ENCODE results near the gene CIDEC.

CIDEC gene

GRCh38 chr3:9879830-9880549 is at the start of gene CIDEC:
Gene CIDEC, minus strand, starts transcription at chr3:9880253. Its CDS starts 1,767 bp downstream, at chr3:9878486.
- DNase-seq, result no peak

GRCh38 chr3:9928158-9928557 is 48.1 kb upstream of the CIDEC start:
- no peak for DNase-seq

- no peak for DNase-seq
Observed at GRCh38 chr3:9918261-9919038, 38.4 kb upstream of the CIDEC start.

- DNase-seq, result no peak
Observed at GRCh38 chr3:9917820-9918219, 37.8 kb upstream of the CIDEC start.

GRCh38 chr3:9916734-9917680 is 37.0 kb upstream of the CIDEC start, which contains the start of gene IL17RC:
Gene IL17RC, plus strand, starts transcription at chr3:9917098. Its CDS starts 218 bp downstream, at chr3:9917316.
- DNase-seq, result no peak

- DNase-seq, result no peak
Observed at GRCh38 chr3:9916346-9916733, 36.3 kb upstream of the CIDEC start.

GRCh38 chr3:9915254-9916141 is 35.4 kb upstream of the CIDEC start:
- no peak for DNase-seq

- no peak for DNase-seq
Observed at GRCh38 chr3:9914559-9915253, 34.7 kb upstream of the CIDEC start.

- no peak for DNase-seq
Observed at GRCh38 chr3:9914011-9914410, 34.0 kb upstream of the CIDEC start.

- DNase-seq, result no peak
Observed at GRCh38 chr3:9913601-9914000, 33.5 kb upstream of the CIDEC start.

GRCh38 chr3:9912294-9912935 is 32.4 kb upstream of the CIDEC start:
- no peak for DNase-seq

- DNase-seq, result no peak
Observed at GRCh38 chr3:9911863-9912262, 31.8 kb upstream of the CIDEC start.

GRCh38 chr3:9909221-9910013 is 29.4 kb upstream of the CIDEC start:
- DNase-seq, result no peak

- no peak for DNase-seq
Observed at GRCh38 chr3:9908286-9908685, 28.2 kb upstream of the CIDEC start.

GRCh38 chr3:9906480-9906879 is 26.4 kb upstream of the CIDEC start:
- DNase-seq, result no peak

GRCh38 chr3:9903904-9904303 is 23.9 kb upstream of the CIDEC start:
- DNase-seq, result no peak

GRCh38 chr3:9903238-9903624 is 23.2 kb upstream of the CIDEC start:
- DNase-seq, result no peak

GRCh38 chr3:9902372-9903237 is 22.6 kb upstream of the CIDEC start, which contains the start of gene IL17RE:
Gene IL17RE, plus strand, starts transcription at chr3:9902848. Its CDS starts 85 bp downstream, at chr3:9902933.
- DNase-seq, result no peak

GRCh38 chr3:9901967-9902366 is 21.9 kb upstream of the CIDEC start:
- DNase-seq, result peak; percentile 53
